SK-N-SH (cell line): ENCODE measurements around the gene FGF19.

Experiments
- CHD2 ChIP-seq: fragments of 150-350 bp; IDR thresholded peaks from 2 replicates; pipeline ENCODE4 v1.6.1; 2018; ENCODE audit warnings: low read length; ENCODE audit not compliant: partially characterized antibody
- CTCF ChIP-seq: fragments of 200-600 bp; sonication (generic); IDR thresholded peaks from 2 replicates; pipeline ENCODE4 v1.6.1; 2017; ENCODE audit warnings: antibody characterized with exemption, mild to moderate bottlenecking, moderate library complexity
- EP300 ChIP-seq, 2 experiments: IDR thresholded peaks; 2 replicates each; pipeline versions ENCODE4 v1.4.0 to v1.6.1; 2012; ENCODE audit warnings: borderline replicate concordance in 1 of 2, low read depth in 1 of 2, low read length in 1 of 2
- GABPA ChIP-seq: IDR thresholded peaks from 2 replicates; pipeline ENCODE4 v1.4.0; 2012; ENCODE audit warnings: low read depth, mild to moderate bottlenecking
- POLR2AphosphoS5 ChIP-seq: IDR thresholded peaks from 2 replicates; pipeline ENCODE4 v1.6.1; 2012; ENCODE audit warnings: low read depth, low read length
- RAD21 ChIP-seq: IDR thresholded peaks from 2 replicates; pipeline ENCODE4 v1.6.1; 2012; ENCODE audit warnings: mild to moderate bottlenecking, low read length
- SIN3A ChIP-seq: IDR thresholded peaks from 2 replicates; pipeline ENCODE4 v1.6.1; 2012; ENCODE audit warnings: low read depth, mild to moderate bottlenecking, low read length, moderate library complexity, borderline replicate concordance
- TAF1 ChIP-seq: IDR thresholded peaks from 2 replicates; pipeline ENCODE4 v1.6.1; 2012; ENCODE audit warnings: low read depth, mild to moderate bottlenecking, low read length, moderate library complexity, borderline replicate concordance
- TCF12 ChIP-seq: IDR thresholded peaks from 2 replicates; pipeline ENCODE4 v1.4.0; 2012
- USF2 ChIP-seq: fragments of 150-350 bp; IDR thresholded peaks from 2 replicates; pipeline ENCODE4 v1.6.1; 2017; ENCODE audit warnings: antibody characterized with exemption, low read length, low read depth, borderline replicate concordance
- YY1 ChIP-seq: IDR thresholded peaks from 2 replicates; pipeline ENCODE4 v1.4.0; 2012; ENCODE audit warnings: low read depth, mild to moderate bottlenecking

- TF ChIP-seq TCF12, result no peak
- no peak for TF ChIP-seq USF2
- TF ChIP-seq EP300 (IDR thresholded peaks at IDR 0.05; ENCODE audit: borderline replicate concordance in 1 of 2, low read depth in 1 of 2, low read length in 1 of 2), result no peak
- no peak for TF ChIP-seq CHD2
- TF ChIP-seq CTCF, result no peak
- no peak for TF ChIP-seq RAD21
- no peak for TF ChIP-seq YY1
- no peak for TF ChIP-seq TAF1
- peak; percentile 27; the same call in 1 of the 2 replicates for TF ChIP-seq POLR2AphosphoS5
- no peak for TF ChIP-seq GABPA
- no peak for TF ChIP-seq SIN3A
Observed at GRCh38 chr11:69652999-69653398, 50.8 kb downstream of the FGF19 start.
